HG02642 (cell line): Measurements from ENCODE around the gene BRICD5.

ENCODE experiments used
- ATAC-seq: cut with Tn5 transposase; IDR thresholded peaks from one replicate; pipeline ENCODE4 v1.9.1; 2021; ENCODE audit warnings: mild to moderate bottlenecking; ENCODE audit not compliant: unreplicated experiment, poor library complexity

Gene BRICD5

DNA sequence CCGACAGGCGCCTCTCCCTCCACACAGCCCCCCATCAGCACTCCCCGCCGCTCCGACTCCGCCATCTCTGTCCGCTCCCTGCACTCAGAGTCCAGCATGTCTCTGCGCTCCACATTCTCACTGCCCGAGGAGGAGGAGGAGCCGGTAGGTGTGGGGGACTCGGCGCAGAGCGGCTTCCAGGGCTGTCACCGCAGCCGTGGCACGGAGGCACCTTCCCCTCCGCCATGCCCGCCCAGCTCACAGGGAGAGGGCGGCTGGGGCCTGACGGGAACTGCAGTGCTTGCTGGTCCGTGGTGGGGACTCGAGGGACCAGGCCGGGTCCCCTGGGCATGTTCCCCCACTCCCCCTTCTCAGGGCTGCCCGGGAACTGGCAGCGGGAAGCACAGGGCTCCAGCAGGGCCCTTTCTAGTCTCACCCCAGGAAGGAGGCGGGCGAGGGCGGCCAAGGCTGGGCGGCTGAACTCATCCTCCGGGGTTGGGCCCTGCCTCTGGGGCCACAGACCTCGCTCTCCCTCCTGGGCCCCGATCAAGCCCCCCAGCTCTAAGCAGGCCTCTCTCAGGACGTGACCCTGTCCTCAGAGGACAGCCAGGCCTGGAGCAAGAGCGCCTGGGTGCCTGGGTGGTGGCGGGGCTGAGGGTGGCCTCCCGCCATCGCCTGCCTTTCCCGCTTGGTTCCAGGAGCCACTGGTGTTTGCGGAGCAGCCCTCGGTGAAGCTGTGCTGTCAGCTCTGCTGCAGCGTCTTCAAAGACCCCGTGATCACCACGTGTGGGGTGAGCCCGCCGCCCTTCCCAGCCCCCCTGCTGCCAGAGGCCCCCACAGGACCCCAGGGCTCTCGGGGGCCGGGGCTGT is 39.9 kb downstream of the BRICD5 start:
- ATAC-seq, result no peak

DNA sequence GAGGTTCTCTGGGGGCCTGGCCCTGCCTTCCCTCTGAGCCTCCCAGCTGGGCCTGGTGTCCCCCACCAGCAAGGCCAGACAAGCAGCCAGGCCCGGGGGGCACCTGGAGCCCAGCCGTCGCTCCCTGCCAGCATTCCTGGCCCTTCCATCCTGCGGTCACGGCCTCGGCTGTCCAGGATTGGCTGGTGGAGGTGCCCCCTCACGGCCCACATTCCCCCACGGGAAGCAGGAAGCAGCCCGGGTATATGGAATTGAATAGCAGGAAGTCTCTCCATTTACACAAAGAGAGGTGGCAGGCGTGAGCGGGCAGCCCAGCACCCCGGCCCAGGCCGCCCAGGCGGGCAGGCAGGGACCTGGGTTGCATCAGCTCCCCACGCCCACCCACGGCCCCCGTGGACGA is 40.6 kb downstream of the BRICD5 start:
- no peak for ATAC-seq

DNA sequence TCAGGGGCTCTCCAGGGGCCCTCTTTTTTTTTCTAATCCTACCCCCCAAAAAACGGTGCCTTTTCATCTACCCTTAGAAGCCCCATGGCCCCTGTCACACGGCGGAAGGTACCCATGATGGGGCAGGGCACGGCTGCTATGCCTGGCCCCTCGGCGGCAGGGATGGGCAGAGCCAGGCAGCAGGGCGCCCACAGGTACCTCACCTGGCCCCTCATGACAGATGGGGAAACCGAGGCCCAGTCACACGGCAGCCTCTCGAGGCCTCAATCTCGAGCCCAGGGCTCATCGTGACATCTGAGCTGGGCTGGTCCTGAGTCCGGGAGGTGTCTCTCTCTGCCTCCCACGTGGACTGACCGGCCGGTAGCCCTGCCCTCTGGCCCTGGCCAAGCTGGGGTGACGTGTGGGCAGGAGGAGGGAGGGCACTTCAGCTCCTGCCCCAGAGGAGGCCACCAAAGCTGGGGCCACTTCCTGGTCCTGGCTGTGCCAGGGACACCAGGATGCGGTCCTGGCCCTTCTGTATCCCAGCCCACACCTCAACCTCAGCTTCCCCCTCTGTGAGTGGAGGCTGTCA is 43.5 kb downstream of the BRICD5 start:
- ATAC-seq, result no peak

DNA sequence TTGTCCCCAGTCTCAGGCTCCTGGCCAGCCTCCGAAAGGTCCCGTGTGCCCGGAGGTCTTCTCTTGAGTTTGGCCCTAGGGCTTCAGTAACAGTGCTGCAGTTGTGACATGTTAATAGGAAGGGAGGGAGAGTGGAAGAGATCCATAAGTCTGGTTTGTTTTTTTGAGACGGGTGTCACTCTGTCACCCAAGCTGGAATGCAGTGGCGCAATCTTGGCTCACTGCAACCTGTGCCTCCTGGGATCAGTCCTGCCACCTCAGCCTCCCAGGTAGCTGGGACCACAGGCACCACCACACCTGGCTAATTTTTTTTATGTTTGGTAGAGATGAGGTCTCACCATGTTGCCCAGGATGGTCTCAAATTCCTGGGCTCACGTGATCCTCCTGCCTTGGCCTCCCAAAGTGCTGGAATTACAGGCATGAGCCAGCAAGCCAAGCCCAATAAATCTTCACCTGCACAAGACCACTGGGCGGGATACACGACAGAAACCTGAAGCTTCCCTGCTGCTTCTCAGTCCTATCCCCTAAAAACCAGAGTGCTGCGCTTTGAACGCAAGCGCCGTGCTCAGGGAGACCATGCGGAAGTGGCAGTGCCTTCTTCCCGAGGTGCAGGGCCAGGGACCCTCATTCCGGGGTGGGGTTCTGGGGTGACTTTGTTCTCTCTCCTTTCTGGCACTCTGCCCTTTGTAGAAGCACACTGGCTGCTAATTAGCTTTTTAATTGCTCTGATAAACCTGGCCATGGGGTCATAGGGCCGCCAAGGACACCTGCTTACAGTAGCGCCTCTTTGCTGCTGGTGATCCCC is 44.2 kb downstream of the BRICD5 start:
- no peak for ATAC-seq

DNA sequence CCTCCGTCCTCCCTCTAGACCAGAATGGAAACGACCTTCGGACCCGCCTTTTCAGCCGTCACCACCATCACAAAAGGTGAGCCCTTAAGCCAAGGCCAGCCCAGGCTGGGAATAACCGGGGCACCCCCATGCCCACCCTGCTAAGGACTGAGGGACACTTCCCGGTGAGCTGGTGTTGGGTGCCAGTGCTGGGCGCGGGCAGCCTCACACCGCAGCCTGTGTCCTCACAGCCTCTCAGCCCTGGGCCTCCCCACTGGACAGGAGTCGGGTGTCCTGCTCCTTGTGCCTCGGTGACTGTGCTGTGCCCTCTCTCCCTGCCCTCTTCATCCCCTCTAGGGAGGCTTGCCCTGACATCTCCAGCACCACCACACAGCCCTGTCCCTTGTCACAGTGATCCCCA is 44.8 kb downstream of the BRICD5 start:
- no peak for ATAC-seq

DNA sequence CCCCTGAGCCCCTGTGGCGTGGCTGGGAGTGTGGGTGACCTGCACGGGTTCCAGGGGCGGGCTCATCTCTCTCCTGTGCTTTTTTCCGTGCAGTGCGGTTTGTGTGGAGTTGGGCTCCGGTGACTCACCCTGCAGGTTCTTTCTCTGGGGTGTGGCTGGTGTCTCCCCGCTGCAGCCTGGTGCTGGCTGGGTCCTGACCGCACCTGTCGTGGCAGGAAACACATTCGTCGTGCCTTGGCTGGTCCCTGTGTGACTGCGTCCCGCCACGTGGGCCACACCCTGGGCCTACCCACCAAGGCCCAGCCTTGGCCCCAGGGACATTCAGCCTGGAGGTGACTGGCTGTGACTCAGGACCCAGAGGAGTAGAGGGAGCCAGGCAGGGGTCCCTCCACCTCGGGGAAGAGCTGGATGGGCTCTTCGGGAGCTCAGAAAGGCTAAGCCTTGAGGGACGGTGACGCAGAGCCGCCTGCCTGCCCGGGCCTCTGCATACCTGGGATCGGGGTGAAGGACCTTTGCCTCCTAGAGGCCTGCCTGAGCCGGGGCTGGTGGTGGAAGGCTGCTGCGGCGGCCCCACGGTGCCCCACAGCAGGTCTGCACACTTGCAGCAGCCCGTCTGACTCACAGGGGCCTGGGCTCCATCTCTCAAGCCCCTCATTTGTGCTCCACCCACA is 47.3 kb downstream of the BRICD5 start:
- no peak for ATAC-seq

DNA sequence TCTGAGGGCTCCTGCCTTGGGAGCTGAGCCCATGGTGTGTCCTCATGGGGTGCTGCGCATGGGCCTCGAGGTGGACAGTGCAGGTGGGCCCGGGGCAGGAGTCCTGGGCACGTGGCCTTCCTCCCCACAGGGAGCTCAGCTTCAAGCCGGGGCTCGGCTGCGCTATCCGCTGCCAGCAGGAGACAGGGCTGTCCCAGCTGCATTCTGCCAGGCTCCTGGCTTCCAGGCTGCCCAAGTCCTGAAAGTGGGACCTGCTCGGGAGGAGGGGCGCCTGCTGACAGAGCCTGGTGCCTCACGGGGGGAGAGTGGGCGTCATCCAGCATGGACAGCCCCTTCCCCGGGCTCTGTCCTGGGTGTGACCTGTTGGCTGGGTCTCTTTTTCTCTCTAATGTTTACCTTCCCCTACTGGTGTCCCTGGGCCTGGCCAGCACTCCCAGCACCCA is 48.0 kb downstream of the BRICD5 start:
- no peak for ATAC-seq

DNA sequence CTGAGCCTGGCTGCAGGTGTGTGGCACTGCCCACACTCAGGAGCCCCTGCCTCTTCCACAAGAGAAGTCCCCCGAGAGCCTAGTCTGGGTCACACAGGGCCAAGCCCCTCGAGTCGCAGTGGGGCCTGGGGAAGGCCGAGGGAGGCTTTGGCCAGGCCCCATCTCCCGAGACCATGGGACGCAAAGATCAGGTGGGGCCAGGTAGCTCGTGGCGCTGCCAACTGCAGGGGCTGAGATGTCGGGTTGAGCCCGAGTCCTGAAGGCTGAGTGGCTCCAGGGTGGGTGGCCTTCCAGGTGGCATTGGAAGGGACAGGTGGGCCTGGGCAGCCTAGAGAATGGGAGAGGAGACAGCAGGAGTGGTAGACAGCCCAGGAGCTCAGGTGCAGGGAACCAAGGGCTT is 48.8 kb downstream of the BRICD5 start:
- no peak for ATAC-seq

DNA sequence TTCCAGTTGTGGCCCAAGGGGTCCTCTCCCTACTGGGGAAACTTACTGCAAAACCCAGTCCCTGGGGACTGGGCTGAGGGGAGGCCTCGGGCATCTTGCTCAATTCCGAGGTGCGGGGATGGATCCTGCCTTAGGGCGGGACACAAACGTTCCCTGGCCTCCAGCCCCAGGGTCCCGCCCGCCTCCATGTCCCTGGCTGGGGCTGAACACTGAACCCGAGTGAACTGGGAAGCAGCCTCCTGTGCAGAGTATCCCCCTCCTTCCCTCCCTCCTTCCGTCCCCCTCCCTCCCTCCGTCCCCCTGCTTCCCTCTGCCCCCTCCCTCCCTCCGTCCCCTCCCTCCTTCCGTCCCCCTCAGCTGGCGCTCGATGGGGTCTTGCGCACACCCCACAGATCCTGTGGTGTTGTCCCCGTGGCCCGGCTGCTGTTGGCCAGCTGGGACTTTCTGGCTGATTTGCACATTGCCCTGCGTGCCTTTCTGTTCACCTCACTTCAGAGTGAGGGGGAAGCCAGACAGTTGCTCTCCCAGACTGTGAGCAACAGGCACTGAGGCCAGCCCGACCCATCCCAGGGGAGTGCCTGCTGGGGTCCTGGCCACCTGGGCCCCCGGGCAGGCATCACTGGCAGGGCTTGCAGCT is 49.6 kb downstream of the BRICD5 start:
- ATAC-seq, result no peak
